OCI-LY7 (cell line): Measurements from ENCODE around the gene CIAO1. TPM values are rescaled to one million over a fixed set of nuclear protein-coding genes. Genes with fewer than 3 reads are reported as not detected.

Experiments used
- BruUV-seq: library from RNA; stranded (reverse); fragments of 400-500 nt; replicated peaks from 2 replicates; lab custom pipeline; 2021; lab: Mats Ljungman, UMichigan
- CTCF ChIA-PET: fragments of 300-600 bp; sonication (Branson Sonifier 250); formaldehyde crosslinking; loops from one replicate; lab custom pipeline; 2022; ENCODE audit warnings: antibody characterized with exemption; ENCODE audit not compliant: unreplicated experiment; lab: Charles Lee
- POLR2A ChIA-PET: fragments of 300-600 bp; sonication (Branson Sonifier 250); formaldehyde crosslinking; loops from one replicate; lab custom pipeline; 2022; ENCODE audit warnings: antibody characterized with exemption; lab: Charles Lee
- DNase-seq: peaks from one replicate; pipeline ENCODE4 v3.0.0-alpha.2; 2015; ENCODE audit warnings: low spot score
- H2AFZ ChIP-seq: fragments of 200-600 bp; sonication (generic), shearing (Covaris generic); 2 replicates; pipeline ENCODE4 v1.6.1; 2014; ENCODE audit warnings: mild to moderate bottlenecking, antibody characterized with exemption, low read length, moderate library complexity
- H3K27ac ChIP-seq: fragments of 200-600 bp; sonication (generic); 2 replicates; pipeline ENCODE4 v1.5.1; 2014; ENCODE audit warnings: mixed run types, low read depth, mild to moderate bottlenecking, moderate library complexity, low read length, inconsistent platforms; ENCODE audit not compliant: poor library complexity, severe bottlenecking
- H3K36me3 ChIP-seq: fragments of 200-600 bp; sonication (generic); 2 replicates; pipeline ENCODE4 v1.6.1; 2014; ENCODE audit warnings: mild to moderate bottlenecking, antibody characterized with exemption, low read length, moderate library complexity, mixed read lengths; ENCODE audit not compliant: insufficient read depth
- H3K4me1 ChIP-seq: fragments of 200-600 bp; sonication (generic); 2 replicates; pipeline ENCODE4 v1.5.1; 2014; ENCODE audit warnings: mild to moderate bottlenecking, low read length; ENCODE audit not compliant: insufficient read depth, poor library complexity, severe bottlenecking
- H3K4me2 ChIP-seq: fragments of 200-600 bp; sonication (generic); 2 replicates; pipeline ENCODE4 v1.6.1; 2014; ENCODE audit warnings: mild to moderate bottlenecking, low read length
- H3K4me3 ChIP-seq: fragments of 200-600 bp; sonication (generic); 2 replicates; pipeline ENCODE4 v1.5.1; 2014; ENCODE audit warnings: mild to moderate bottlenecking, low read depth, low read length; ENCODE audit not compliant: poor library complexity, severe bottlenecking
- H3K79me2 ChIP-seq: fragments of 200-600 bp; sonication (generic); 2 replicates; pipeline ENCODE4 v1.6.1; 2016; ENCODE audit warnings: low read depth, mild to moderate bottlenecking, low read length, moderate library complexity, mixed read lengths; ENCODE audit not compliant: insufficient read depth
- H3K9me2 ChIP-seq: fragments of 200-600 bp; sonication (generic); 2 replicates; pipeline ENCODE4 v1.6.1; 2016; ENCODE audit warnings: mild to moderate bottlenecking, low read length, mixed read lengths; ENCODE audit not compliant: insufficient read depth
- H3K9me3 ChIP-seq: fragments of 200-600 bp; sonication (generic); 2 replicates; pipeline ENCODE4 v1.6.1; 2014; ENCODE audit warnings: mild to moderate bottlenecking, mixed run types, low read length, mixed read lengths
- H4K20me1 ChIP-seq: fragments of 200-600 bp; sonication (generic); 2 replicates; pipeline ENCODE4 v1.6.1; 2014; ENCODE audit warnings: mild to moderate bottlenecking, antibody characterized with exemption, low read length, moderate library complexity, mixed read lengths; ENCODE audit not compliant: insufficient read depth
- EZH2phosphoT487 ChIP-seq: fragments of 200-600 bp; sonication (generic); IDR thresholded peaks from 2 replicates; pipeline ENCODE4 v1.6.1; 2018; ENCODE audit warnings: low read depth, borderline replicate concordance, mild to moderate bottlenecking, mixed run types, antibody characterized with exemption, low read length, moderate library complexity, mixed read lengths
- intact Hi-C: fragments of 100-400 bp; cut with micrococcal nuclease; formaldehyde crosslinking; loops from one replicate; pipeline ENCODE4 v1.10.0; 2022; ENCODE audit not compliant: unreplicated experiment
- total RNA-seq, 2 experiments: library from RNA; depleted of rRNA in 1 of 2; stranded (reverse); fragments of >200 nt in 1 of 2; shearing (Covaris generic) in 1 of 2; gene quantifications; 2 replicates each; pipeline ENCODE4 v1.2.3, GENCODE V29; 2014 to 2022
- TF ChIP-seq, protein P1 (sequence below): fragments of 200-600 bp; sonication (generic); conservative IDR thresholded peaks from 2 replicates; pipeline ENCODE4 v1.5.1; 2014; ENCODE audit warnings: mild to moderate bottlenecking, antibody characterized with exemption, low read length, moderate library complexity, mixed read lengths

Gene CIAO1
- total RNA-seq, 2 experiments from 2014 or later: 89.6 to 128 TPM

DNA sequence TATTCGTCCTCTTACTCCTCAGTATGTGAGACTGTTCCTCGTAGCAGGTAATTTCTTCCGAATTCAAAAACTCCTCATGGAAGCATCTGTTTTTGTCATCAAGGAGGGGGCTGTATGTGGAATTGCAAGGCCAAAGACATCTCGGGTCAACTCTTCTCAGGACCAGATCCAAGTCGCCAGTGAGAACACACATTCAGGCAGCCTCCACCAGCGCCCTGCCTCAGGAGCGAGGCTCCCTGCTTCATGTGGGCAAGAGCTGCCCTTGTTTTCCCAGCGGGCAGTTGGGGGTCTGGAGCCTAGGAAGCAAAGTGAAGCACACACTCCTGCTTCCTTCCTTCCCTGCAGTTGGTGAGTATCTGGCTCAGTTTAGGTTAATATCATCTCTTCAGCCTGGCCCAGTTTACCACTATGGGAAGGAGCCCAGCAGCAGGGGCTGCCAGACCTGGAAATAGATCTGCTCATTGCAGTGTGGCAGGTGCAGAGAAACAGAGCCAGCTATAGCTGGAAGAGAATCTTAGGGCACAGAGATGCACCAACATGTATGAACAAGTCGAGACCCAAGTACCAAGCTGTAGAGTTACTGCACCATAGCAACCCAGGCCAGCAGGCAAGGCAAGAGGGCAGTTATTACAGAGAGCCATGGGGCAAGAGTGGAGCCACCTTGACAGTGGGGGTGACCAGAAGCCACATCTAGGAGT, 25.5 kb upstream of the CIAO1 start:
- Histone ChIP-seq H3K4me1 (peaks cover 51% of the 10 kb centered on the region), H4K20me1 (no peaks in the 10 kb centered on the region), H3K79me2 (no peaks in the 10 kb centered on the region), H3K27ac (peak overlapping the region; percentile 89), H2AFZ (no peak overlapping the region), H3K9me3 (no peaks in the 10 kb centered on the region), H3K4me2 (peak overlapping the region; percentile 86), H3K9me2 (no peaks in the 10 kb centered on the region), H3K36me3 (peaks cover 3% of the 10 kb centered on the region), H3K4me3 (peak overlapping the region; percentile 58)
- no TSS peak for BruUV-seq
- DNase-seq: no peak
- CTCF ChIA-PET: interaction anchor here (0.9 to 1.5 kb wide), 4 partner anchors 9 to 66 kb away, joined by 3 to 4 read pairs (median 3); no protein-coding TSS in a partner anchor
- POLR2A ChIA-PET: interaction anchor here (1.1 to 5.2 kb wide), 10 partner anchors 7 to 93 kb away, joined by 3 to 25 read pairs (median 5); partner anchors contain the start of gene STARD7
- intact Hi-C loops: loop anchor here (1.0 to 5.0 kb wide), 3 partner anchors 25 to 98 kb away; partner anchors contain the start of gene TMEM127
- TF ChIP-seq EZH2phosphoT487: no peak
- TF ChIP-seq, protein P1, sequence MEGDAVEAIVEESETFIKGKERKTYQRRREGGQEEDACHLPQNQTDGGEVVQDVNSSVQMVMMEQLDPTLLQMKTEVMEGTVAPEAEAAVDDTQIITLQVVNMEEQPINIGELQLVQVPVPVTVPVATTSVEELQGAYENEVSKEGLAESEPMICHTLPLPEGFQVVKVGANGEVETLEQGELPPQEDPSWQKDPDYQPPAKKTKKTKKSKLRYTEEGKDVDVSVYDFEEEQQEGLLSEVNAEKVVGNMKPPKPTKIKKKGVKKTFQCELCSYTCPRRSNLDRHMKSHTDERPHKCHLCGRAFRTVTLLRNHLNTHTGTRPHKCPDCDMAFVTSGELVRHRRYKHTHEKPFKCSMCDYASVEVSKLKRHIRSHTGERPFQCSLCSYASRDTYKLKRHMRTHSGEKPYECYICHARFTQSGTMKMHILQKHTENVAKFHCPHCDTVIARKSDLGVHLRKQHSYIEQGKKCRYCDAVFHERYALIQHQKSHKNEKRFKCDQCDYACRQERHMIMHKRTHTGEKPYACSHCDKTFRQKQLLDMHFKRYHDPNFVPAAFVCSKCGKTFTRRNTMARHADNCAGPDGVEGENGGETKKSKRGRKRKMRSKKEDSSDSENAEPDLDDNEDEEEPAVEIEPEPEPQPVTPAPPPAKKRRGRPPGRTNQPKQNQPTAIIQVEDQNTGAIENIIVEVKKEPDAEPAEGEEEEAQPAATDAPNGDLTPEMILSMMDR: no peak

DNA sequence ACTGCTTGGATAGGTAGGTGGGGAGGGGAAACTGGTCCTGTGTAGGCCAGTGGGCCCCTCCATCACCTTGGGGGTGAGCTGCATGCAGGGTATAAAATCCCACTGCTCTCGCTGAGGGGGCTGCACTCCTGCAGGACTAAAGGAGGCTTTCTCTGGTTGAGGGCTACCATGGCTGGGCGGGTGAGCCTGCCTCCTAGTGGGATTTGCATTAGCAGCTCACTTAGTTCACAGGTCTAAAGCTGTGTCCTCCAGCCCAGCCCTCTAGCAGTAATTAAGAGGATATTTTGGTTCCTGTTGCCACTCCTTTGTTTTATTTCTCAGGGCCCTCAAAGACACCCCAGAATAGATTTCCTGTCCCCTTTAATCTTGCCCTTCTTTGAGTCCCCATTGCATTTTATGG, 24.8 kb upstream of the CIAO1 start:
- no peaks in the 10 kb centered on the region for H3K9me3 ChIP-seq
- intact Hi-C loops: loop anchor here (1.0 to 5.0 kb wide), 3 partner anchors 24 to 99 kb away; partner anchors contain the start of gene TMEM127
- POLR2A ChIA-PET: interaction anchor here (0.6 to 5.2 kb wide), 11 partner anchors 8 to 526 kb away, joined by 3 to 25 read pairs (median 5); partner anchors contain the start of gene STARD7
- H3K4me3 ChIP-seq: peak overlapping the region; percentile 58
- H3K4me2 ChIP-seq: peak overlapping the region; percentile 86
- BruUV-seq: no TSS peak
- peak overlapping the region; percentile 89 for H3K27ac ChIP-seq
- no peaks in the 10 kb centered on the region for H3K79me2 ChIP-seq
- H4K20me1 ChIP-seq: no peaks in the 10 kb centered on the region
- TF ChIP-seq EZH2phosphoT487: no peak
- TF ChIP-seq, protein P1: peak; percentile 71
- CTCF ChIA-PET: interaction anchor here (0.8 to 1.5 kb wide), 4 partner anchors 10 to 95 kb away, joined by 3 to 4 read pairs (median 3); no protein-coding TSS in a partner anchor
- H3K9me2 ChIP-seq: no peaks in the 10 kb centered on the region
- peak; percentile 72 for DNase-seq
- H3K36me3 ChIP-seq: peaks cover 3% of the 10 kb centered on the region
- H2AFZ ChIP-seq: peak overlapping the region; percentile 48; the same call in 1 of the 2 replicates
- peaks cover 58% of the 10 kb centered on the region for H3K4me1 ChIP-seq
